ENCODE results near the gene PIEZO1.
A peak's percentile ranks its signal among the peaks of the same experiment; 100 is the strongest.

Gene PIEZO1

GRCh38 chr16:88747588-88748301 is 37.3 kb downstream of the PIEZO1 start:
- peak; percentile 54 for DNase-seq

GRCh38 chr16:88746506-88746905 is 38.5 kb downstream of the PIEZO1 start:
- DNase-seq = no peak

GRCh38 chr16:88744577-88745521 is 40.2 kb downstream of the PIEZO1 start:
- no peak for DNase-seq

- peak; percentile 24 for DNase-seq
Measured at GRCh38 chr16:88743693-88744576, 41.1 kb downstream of the PIEZO1 start.

GRCh38 chr16:88742896-88743605 is 42.0 kb downstream of the PIEZO1 start:
- DNase-seq = no peak

- DNase-seq = no peak
Measured at GRCh38 chr16:88741368-88741767, 43.7 kb downstream of the PIEZO1 start.

GRCh38 chr16:88740727-88741055 is 44.3 kb downstream of the PIEZO1 start:
- DNase-seq = no peak

- no peak for DNase-seq
Measured at GRCh38 chr16:88739977-88740726, 44.9 kb downstream of the PIEZO1 start.

GRCh38 chr16:88739139-88739976 is 45.7 kb downstream of the PIEZO1 start:
- DNase-seq = no peak

GRCh38 chr16:88738151-88739084 is 46.6 kb downstream of the PIEZO1 start:
- no peak for DNase-seq

- peak; percentile 70 for DNase-seq
Measured at GRCh38 chr16:88737298-88738150, 47.5 kb downstream of the PIEZO1 start.

GRCh38 chr16:88736496-88736895 is 48.5 kb downstream of the PIEZO1 start:
- no peak for DNase-seq

GRCh38 chr16:88736088-88736487 is 48.9 kb downstream of the PIEZO1 start:
- no peak for DNase-seq

GRCh38 chr16:88735616-88736015 is 49.4 kb downstream of the PIEZO1 start:
- no peak for DNase-seq

GRCh38 chr16:88735121-88735520 is 49.9 kb downstream of the PIEZO1 start:
- DNase-seq = no peak

- DNase-seq = no peak
Measured at GRCh38 chr16:88734361-88734728, 50.7 kb downstream of the PIEZO1 start.

GRCh38 chr16:88733630-88734360 is 51.2 kb downstream of the PIEZO1 start:
- peak; percentile 43 for DNase-seq

GRCh38 chr16:88732961-88733294 is 52.1 kb downstream of the PIEZO1 start:
- no peak for DNase-seq

Measured in NCI-H2171 treated with DMSO at 0.1 percent for 48 hours (cell line).